ENCODE measurements around the gene EVL.

- TF ChIP-seq, protein P1, sequence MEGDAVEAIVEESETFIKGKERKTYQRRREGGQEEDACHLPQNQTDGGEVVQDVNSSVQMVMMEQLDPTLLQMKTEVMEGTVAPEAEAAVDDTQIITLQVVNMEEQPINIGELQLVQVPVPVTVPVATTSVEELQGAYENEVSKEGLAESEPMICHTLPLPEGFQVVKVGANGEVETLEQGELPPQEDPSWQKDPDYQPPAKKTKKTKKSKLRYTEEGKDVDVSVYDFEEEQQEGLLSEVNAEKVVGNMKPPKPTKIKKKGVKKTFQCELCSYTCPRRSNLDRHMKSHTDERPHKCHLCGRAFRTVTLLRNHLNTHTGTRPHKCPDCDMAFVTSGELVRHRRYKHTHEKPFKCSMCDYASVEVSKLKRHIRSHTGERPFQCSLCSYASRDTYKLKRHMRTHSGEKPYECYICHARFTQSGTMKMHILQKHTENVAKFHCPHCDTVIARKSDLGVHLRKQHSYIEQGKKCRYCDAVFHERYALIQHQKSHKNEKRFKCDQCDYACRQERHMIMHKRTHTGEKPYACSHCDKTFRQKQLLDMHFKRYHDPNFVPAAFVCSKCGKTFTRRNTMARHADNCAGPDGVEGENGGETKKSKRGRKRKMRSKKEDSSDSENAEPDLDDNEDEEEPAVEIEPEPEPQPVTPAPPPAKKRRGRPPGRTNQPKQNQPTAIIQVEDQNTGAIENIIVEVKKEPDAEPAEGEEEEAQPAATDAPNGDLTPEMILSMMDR (conservative IDR thresholded peaks at IDR 0.05; ENCODE audit: low read length): no peak
- TF ChIP-seq EZH2phosphoT487 (IDR thresholded peaks at IDR 0.05; ENCODE audit: borderline replicate concordance): no peak
These were observed 20.2 kb downstream of the EVL start for GRCh38 chr14:100085462-100085861.

Data from Loucy (cell line).